Right ventricle myocardium superior (tissue), 1 donor: Measurements from ENCODE around the gene RAB1B. TPM values are rescaled to one million over a fixed set of nuclear protein-coding genes. Genes with fewer than 3 reads are reported as not detected.
"Not testable (repeated sequence)": the region's sequence is repeated elsewhere in the genome, so short reads cannot be mapped to it uniquely, and the experiment has no call there.

Source experiments
- ATAC-seq: fragments of 200-7000 bp; cut with Tn5 transposase; one replicate; pipeline ENCODE4 v1.9.1; 2020; ENCODE audit warnings: mild to moderate bottlenecking; ENCODE audit not compliant: poor library complexity
- DNase-seq: peaks from one replicate; pipeline ENCODE4 v3.0.0-alpha.2; 2020
- intact Hi-C: fragments of 100-400 bp; cut with DNase I; formaldehyde crosslinking; loops from one replicate; pipeline ENCODE4 v1.11.2; 2022
- total RNA-seq: library from RNA; stranded (reverse); fragmentation: NEBNext Ultra II Directional; extraction: Animal tissue kit (Norgen Biotek cat#: 25700); gene quantifications from one replicate; pipeline ENCODE4 v1.2.1, GENCODE V29; 2021
- donor health status: DM: no; HTN: yes; CAD: no; lungs with severe emphysema.

RAB1B gene
- total RNA-seq, 1 donor from 2014 or later = 114 TPM

- ATAC-seq (no peak), DNase-seq (no peak)
- intact Hi-C loops = no loop called here
Observed at GRCh38 chr11:66263785-66264184, 4.7 kb upstream of the RAB1B start.

GRCh38 chr11:66264383-66264782, 4.1 kb upstream of the RAB1B start:
- no peak for DNase-seq
- ATAC-seq = no peak

GRCh38 chr11:66264914-66265313, 3.5 kb upstream of the RAB1B start:
- intact Hi-C loops = no loop called here

More at GRCh38 chr11:66264383-66264782, 4.1 kb upstream of the RAB1B start:
- intact Hi-C loops = no loop called here

GRCh38 chr11:66265531-66266377, 2.7 kb upstream of the RAB1B start:
- intact Hi-C loops = no loop called here
- DNase-seq (no peak), ATAC-seq (no peak)

More at GRCh38 chr11:66264914-66265313, 3.5 kb upstream of the RAB1B start:
- ATAC-seq (no peak), DNase-seq (no peak)

- ATAC-seq = no peak
Observed at GRCh38 chr11:66266378-66267038, 1.9 kb upstream of the RAB1B start.

GRCh38 chr11:66267039-66267378, 1.4 kb upstream of the RAB1B start:
- DNase-seq (no peak), ATAC-seq (no peak)
- intact Hi-C loops = no loop called here

More at GRCh38 chr11:66266378-66267038, 1.9 kb upstream of the RAB1B start:
- DNase-seq = no peak
- intact Hi-C loops = no loop called here

GRCh38 chr11:66267379-66268243, 828 bp upstream of the RAB1B start:
- peak; percentile 94 for DNase-seq
- intact Hi-C loops = no loop called here
- peak; percentile 88 for ATAC-seq

- ATAC-seq (no peak), DNase-seq (peak; percentile 48)
- intact Hi-C loops = no loop called here
Observed at GRCh38 chr11:66268952-66269905, 790 bp downstream of the RAB1B start.

- DNase-seq = no peak
- intact Hi-C loops = no loop called here
- ATAC-seq = no peak
Observed at GRCh38 chr11:66271816-66272215, 3.4 kb downstream of the RAB1B start.

- intact Hi-C loops = no loop called here
- no peak for ATAC-seq
- no peak for DNase-seq
Observed at GRCh38 chr11:66272596-66272995, 4.2 kb downstream of the RAB1B start.

GRCh38 chr11:66274219-66274618, 5.8 kb downstream of the RAB1B start:
- DNase-seq (no peak), ATAC-seq (no peak)
- intact Hi-C loops = no loop called here

- no peak for ATAC-seq
- DNase-seq = no peak
- intact Hi-C loops = no loop called here
Observed at GRCh38 chr11:66275396-66275795, 7.0 kb downstream of the RAB1B start.

GRCh38 chr11:66275984-66276612, 7.7 kb downstream of the RAB1B start:
- DNase-seq = no peak
- ATAC-seq = no peak
- intact Hi-C loops = no loop called here

GRCh38 chr11:66276619-66277018, 8.2 kb downstream of the RAB1B start:
- DNase-seq, intact Hi-C loops: not testable (repeated sequence)
- ATAC-seq = peak; percentile 23

- intact Hi-C loops, ATAC-seq, DNase-seq: not testable (repeated sequence)
Observed at GRCh38 chr11:66277064-66277463, 8.6 kb downstream of the RAB1B start.

GRCh38 chr11:66277471-66278362, 9.3 kb downstream of the RAB1B start, which contains the start of gene CNIH2:
CNIH2 (plus strand) TSS chr11:66278175; CDS start chr11:66278457, 282 bp downstream.
- ATAC-seq (peak; percentile 24), DNase-seq (no peak)
- intact Hi-C loops = no loop called here
